IMR-90 (cell line): Measurements from ENCODE around the gene ITSN2. TPM values are rescaled to one million over a fixed set of nuclear protein-coding genes. Genes with fewer than 3 reads are reported as not detected.

Source experiments
- ATAC-seq: fragments of 200-7000 bp; cut with Tn5 transposase; 2 replicates; pipeline ENCODE4 v1.9.1; 2020; ENCODE audit warnings: low read depth, mild to moderate bottlenecking, moderate library complexity
- BruUV-seq: library from RNA; stranded (reverse); fragments of 400-500 nt; replicated peaks from 2 replicates; lab custom pipeline; 2021; lab: Mats Ljungman, UMichigan
- CTCF ChIA-PET: fragments of 300-600 bp; formaldehyde crosslinking; extraction: SDS; loops from one replicate; lab custom pipeline; 2021; ENCODE audit warnings: antibody characterized with exemption; lab: Yijun Ruan, JAX
- POLR2A ChIA-PET: fragments of 300-600 bp; sonication (Branson Sonifier 250); formaldehyde crosslinking; loops from one replicate; lab custom pipeline; 2022; ENCODE audit warnings: antibody characterized with exemption; ENCODE audit not compliant: unreplicated experiment; lab: Charles Lee
- DNase-seq: peaks from one replicate; pipeline ENCODE4 v3.0.0; 2013
- H2AFZ ChIP-seq: replicated peaks from 2 replicates; pipeline ENCODE3; 2013; ENCODE audit warnings: low read length, mild to moderate bottlenecking; ENCODE audit not compliant: poor library complexity
- H2AK5ac ChIP-seq: 2 replicates; pipeline ENCODE4 v1.6.1; 2013; ENCODE audit warnings: low read depth, low read length, inconsistent platforms
- H2AK9ac ChIP-seq: replicated peaks from 2 replicates; pipeline ENCODE3; 2013; ENCODE audit warnings: mild to moderate bottlenecking, low read depth, low read length, moderate library complexity; ENCODE audit not compliant: poor library complexity
- H2BK120ac ChIP-seq: 2 replicates; pipeline ENCODE4 v1.6.1; 2013; ENCODE audit warnings: low read depth, low read length, inconsistent platforms
- H2BK15ac ChIP-seq: 3 replicates; pipeline ENCODE4 v1.6.1; 2013; ENCODE audit warnings: low read depth, low read length, inconsistent platforms
- H2BK20ac ChIP-seq: 2 replicates; pipeline ENCODE4 v1.6.1; 2013; ENCODE audit warnings: low read depth, mild to moderate bottlenecking, inconsistent platforms, low read length, moderate library complexity
- H2BK5ac ChIP-seq: 2 replicates; pipeline ENCODE4 v1.6.1; 2013; ENCODE audit warnings: mild to moderate bottlenecking, low read depth, low read length, inconsistent platforms; ENCODE audit not compliant: poor library complexity, severe bottlenecking
- H3K14ac ChIP-seq: replicated peaks from 2 replicates; pipeline ENCODE4 v1.6.1; 2013; ENCODE audit warnings: low read depth, low read length, inconsistent platforms
- H3K18ac ChIP-seq: 2 replicates; pipeline ENCODE4 v1.6.1; 2013; ENCODE audit warnings: low read depth, low read length, control low read depth
- H3K23ac ChIP-seq: 2 replicates; pipeline ENCODE4 v1.6.1; 2013; ENCODE audit warnings: low read depth, low read length, inconsistent platforms
- H3K27ac ChIP-seq: 2 replicates; pipeline ENCODE4 v1.5.1; 2013; ENCODE audit warnings: mild to moderate bottlenecking, control low read depth, low read length; ENCODE audit not compliant: insufficient read depth
- H3K27me3 ChIP-seq: 2 replicates; pipeline ENCODE4 v1.6.1; 2013; ENCODE audit warnings: low read length; ENCODE audit not compliant: control insufficient read depth, insufficient read depth
- H3K36me3 ChIP-seq: 2 replicates; pipeline ENCODE4 v1.6.1; 2013; ENCODE audit warnings: low read length, mixed read lengths; ENCODE audit not compliant: control insufficient read depth, insufficient read depth
- H3K4ac ChIP-seq: 2 replicates; pipeline ENCODE4 v1.6.1; 2013; ENCODE audit warnings: low read depth, low read length, inconsistent platforms
- H3K4me1 ChIP-seq: 2 replicates; pipeline ENCODE4 v1.6.1; 2013; ENCODE audit warnings: low read length, mixed read lengths; ENCODE audit not compliant: control insufficient read depth, insufficient read depth
- H3K4me2 ChIP-seq: 2 replicates; pipeline ENCODE4 v1.6.1; 2013; ENCODE audit warnings: low read depth, mild to moderate bottlenecking, control low read depth, low read length, moderate library complexity
- H3K4me3 ChIP-seq: 2 replicates; pipeline ENCODE4 v1.5.1; 2013; ENCODE audit warnings: low read depth, mild to moderate bottlenecking, control low read depth, low read length, moderate library complexity; ENCODE audit not compliant: insufficient read depth
- H3K56ac ChIP-seq: 2 replicates; pipeline ENCODE4 v1.6.1; 2013; ENCODE audit warnings: low read length, inconsistent platforms; ENCODE audit not compliant: insufficient read depth; ENCODE audit errors: extremely low read depth
- H3K79me1 ChIP-seq, 2 experiments: 2 replicates each; pipeline ENCODE4 v1.6.1; 2013; ENCODE audit warnings: low read length in 2 of 2, inconsistent platforms in 1 of 2, low read depth in 1 of 2
- H3K9ac ChIP-seq: 2 replicates; pipeline ENCODE4 v1.6.1; 2013; ENCODE audit warnings: low read depth, low read length, control low read depth
- H3K9me1 ChIP-seq: 2 replicates; pipeline ENCODE4 v1.6.1; 2013; ENCODE audit warnings: low read length, inconsistent platforms; ENCODE audit not compliant: insufficient read depth
- H3K9me3 ChIP-seq: 2 replicates; pipeline ENCODE4 v1.6.1; 2013; ENCODE audit warnings: low read length; ENCODE audit not compliant: control insufficient read depth, insufficient read depth
- H4K20me1 ChIP-seq: 2 replicates; pipeline ENCODE4 v1.6.1; 2013; ENCODE audit warnings: low read length, inconsistent platforms; ENCODE audit not compliant: insufficient read depth
- H4K5ac ChIP-seq: 2 replicates; pipeline ENCODE4 v1.6.1; 2013; ENCODE audit warnings: mild to moderate bottlenecking, low read depth, low read length, control low read depth
- H4K8ac ChIP-seq, 2 experiments: 2 replicates each; pipeline ENCODE4 v1.6.1; 2013; ENCODE audit warnings: low read depth in 2 of 2, low read length in 2 of 2, control low read depth in 1 of 2, inconsistent platforms in 1 of 2
- H4K91ac ChIP-seq: 2 replicates; pipeline ENCODE4 v1.6.1; 2013; ENCODE audit warnings: low read depth, low read length, inconsistent platforms; ENCODE audit not compliant: insufficient read depth
- FOS ChIP-seq: fragments of 150-350 bp; IDR thresholded peaks from 2 replicates; pipeline ENCODE4 v1.6.1; 2016; ENCODE audit warnings: low read depth, low read length
- RAD21 ChIP-seq: IDR thresholded peaks from 2 replicates; pipeline ENCODE4 v1.6.1; 2012; ENCODE audit warnings: low read length, improper control_type of control experiment
- WGBS, 2 experiments: methylation state at CpG; one replicate each; pipeline versions ENCODE4 v1.1.5 to v1.1.7; 2013; ENCODE audit warnings: missing lambda C conversion rate in 2 of 2; ENCODE audit not compliant: insufficient read length in 1 of 2; ENCODE audit errors: extremely low coverage in 2 of 2; 5-methylcytosine and 5-hydroxymethylcytosine counted together
- dilution Hi-C: fragments of 300-500 bp; cut with HindIII; formaldehyde crosslinking; loops from one replicate; pipeline ENCODE4 v1.14.3; 2018; ENCODE audit warnings: low sequenced_read_pairs; ENCODE audit not compliant: unreplicated experiment
- in situ Hi-C: fragments of 300-500 bp; cut with MboI; formaldehyde crosslinking; loops from 3 replicates; pipeline ENCODE4 v1.14.3; 2019; ENCODE audit warnings: low sequenced_read_pairs, inconsistent platforms, mixed read lengths
- intact Hi-C: fragments of 100-400 bp; cut with micrococcal nuclease; formaldehyde crosslinking; loops from 2 replicates; pipeline ENCODE4 v1.10.0; 2022
- polyA plus RNA-seq, 3 experiments: library from polyadenylated mRNA; depleted of rRNA; stranded (reverse); fragments of >200 nt; gene quantifications; 2 replicates each; pipeline ENCODE4 v1.2.3, GENCODE V29; 2012; ENCODE audit warnings: low replicate concordance in 1 of 3
- total RNA-seq: library from RNA; depleted of rRNA; stranded (reverse); fragments of >200 nt; gene quantifications from 2 replicates; pipeline ENCODE4 v1.2.3, GENCODE V29; 2012

The ITSN2 gene
- total and polyA plus RNA-seq, 2 of the 4 experiments (the other 2 are of a cell fraction), result 10.7 to 17.2 TPM

GRCh38 chr2:24269265-24269664 is 91.1 kb downstream of the ITSN2 start:
- Histone ChIP-seq H3K4me2 (no peak overlapping the region), H4K5ac (no peak overlapping the region), H3K36me3 (peaks cover 12% of the 10 kb centered on the region), H2BK20ac (no peak overlapping the region), H4K8ac (no peak overlapping the region), H3K79me1 (no peaks in the 10 kb centered on the region), H3K4me3 (no peak overlapping the region), H2BK15ac (no peak overlapping the region), H3K23ac (0 out of 2 replicates have a peak overlapping the region, but pooled peaks have one; percentile 3), H2BK5ac (no peak overlapping the region), H2BK120ac (no peak overlapping the region), H4K91ac (no peak overlapping the region), H3K18ac (no peak overlapping the region), H2AK9ac (no peak overlapping the region), H2AK5ac (peak overlapping the region; percentile 8; the same call in 1 of the 2 replicates), H3K9me3 (no peaks in the 10 kb centered on the region), H3K56ac (no peak overlapping the region), H3K9ac (no peak overlapping the region), H4K20me1 (no peaks in the 10 kb centered on the region), H3K27me3 (no peaks in the 10 kb centered on the region), H3K27ac (no peak overlapping the region), H3K4ac (no peak overlapping the region), H3K14ac (0 out of 2 replicates have a peak overlapping the region, but pooled peaks have one; percentile 25), H2AFZ (no peak overlapping the region), H3K9me1 (no peaks in the 10 kb centered on the region; the same call in 1 of the 2 replicates), H3K4me1 (no peaks in the 10 kb centered on the region)
- ATAC-seq, result no peak
- WGBS, 2 experiments, result 100% methylated on average over 1 of the region's 3 CpGs; no CpG with 5 or more reads in 1 of the 2 experiments
- peak; percentile 26 for DNase-seq
- ChIA-PET CTCF (no interaction called here), POLR2A (interaction anchor here (0.6 kb wide), 1 partner anchor 13 kb away, joined by 3 read pairs; no protein-coding TSS in a partner anchor)
- dilution Hi-C loops, result no loop called here
- 0 out of 2 replicates have a peak, but pooled peaks have one; percentile 21 for TF ChIP-seq FOS
- TF ChIP-seq RAD21, result no peak
- BruUV-seq, result no TSS peak
- intact Hi-C loops, result no loop called here
- in situ Hi-C loops, result no loop called here
